ENCODE results near the gene TRIM17. TPM values are rescaled to one million over a fixed set of nuclear protein-coding genes. Genes with fewer than 3 reads are reported as not detected.

Gene TRIM17
- total and polyA plus RNA-seq, 2 of the 8 experiments (the other 6 are each of a cell fraction or from before 2014, with no cell fraction given), result 1.1 to 2.2 TPM

- TF ChIP-seq, protein P1, sequence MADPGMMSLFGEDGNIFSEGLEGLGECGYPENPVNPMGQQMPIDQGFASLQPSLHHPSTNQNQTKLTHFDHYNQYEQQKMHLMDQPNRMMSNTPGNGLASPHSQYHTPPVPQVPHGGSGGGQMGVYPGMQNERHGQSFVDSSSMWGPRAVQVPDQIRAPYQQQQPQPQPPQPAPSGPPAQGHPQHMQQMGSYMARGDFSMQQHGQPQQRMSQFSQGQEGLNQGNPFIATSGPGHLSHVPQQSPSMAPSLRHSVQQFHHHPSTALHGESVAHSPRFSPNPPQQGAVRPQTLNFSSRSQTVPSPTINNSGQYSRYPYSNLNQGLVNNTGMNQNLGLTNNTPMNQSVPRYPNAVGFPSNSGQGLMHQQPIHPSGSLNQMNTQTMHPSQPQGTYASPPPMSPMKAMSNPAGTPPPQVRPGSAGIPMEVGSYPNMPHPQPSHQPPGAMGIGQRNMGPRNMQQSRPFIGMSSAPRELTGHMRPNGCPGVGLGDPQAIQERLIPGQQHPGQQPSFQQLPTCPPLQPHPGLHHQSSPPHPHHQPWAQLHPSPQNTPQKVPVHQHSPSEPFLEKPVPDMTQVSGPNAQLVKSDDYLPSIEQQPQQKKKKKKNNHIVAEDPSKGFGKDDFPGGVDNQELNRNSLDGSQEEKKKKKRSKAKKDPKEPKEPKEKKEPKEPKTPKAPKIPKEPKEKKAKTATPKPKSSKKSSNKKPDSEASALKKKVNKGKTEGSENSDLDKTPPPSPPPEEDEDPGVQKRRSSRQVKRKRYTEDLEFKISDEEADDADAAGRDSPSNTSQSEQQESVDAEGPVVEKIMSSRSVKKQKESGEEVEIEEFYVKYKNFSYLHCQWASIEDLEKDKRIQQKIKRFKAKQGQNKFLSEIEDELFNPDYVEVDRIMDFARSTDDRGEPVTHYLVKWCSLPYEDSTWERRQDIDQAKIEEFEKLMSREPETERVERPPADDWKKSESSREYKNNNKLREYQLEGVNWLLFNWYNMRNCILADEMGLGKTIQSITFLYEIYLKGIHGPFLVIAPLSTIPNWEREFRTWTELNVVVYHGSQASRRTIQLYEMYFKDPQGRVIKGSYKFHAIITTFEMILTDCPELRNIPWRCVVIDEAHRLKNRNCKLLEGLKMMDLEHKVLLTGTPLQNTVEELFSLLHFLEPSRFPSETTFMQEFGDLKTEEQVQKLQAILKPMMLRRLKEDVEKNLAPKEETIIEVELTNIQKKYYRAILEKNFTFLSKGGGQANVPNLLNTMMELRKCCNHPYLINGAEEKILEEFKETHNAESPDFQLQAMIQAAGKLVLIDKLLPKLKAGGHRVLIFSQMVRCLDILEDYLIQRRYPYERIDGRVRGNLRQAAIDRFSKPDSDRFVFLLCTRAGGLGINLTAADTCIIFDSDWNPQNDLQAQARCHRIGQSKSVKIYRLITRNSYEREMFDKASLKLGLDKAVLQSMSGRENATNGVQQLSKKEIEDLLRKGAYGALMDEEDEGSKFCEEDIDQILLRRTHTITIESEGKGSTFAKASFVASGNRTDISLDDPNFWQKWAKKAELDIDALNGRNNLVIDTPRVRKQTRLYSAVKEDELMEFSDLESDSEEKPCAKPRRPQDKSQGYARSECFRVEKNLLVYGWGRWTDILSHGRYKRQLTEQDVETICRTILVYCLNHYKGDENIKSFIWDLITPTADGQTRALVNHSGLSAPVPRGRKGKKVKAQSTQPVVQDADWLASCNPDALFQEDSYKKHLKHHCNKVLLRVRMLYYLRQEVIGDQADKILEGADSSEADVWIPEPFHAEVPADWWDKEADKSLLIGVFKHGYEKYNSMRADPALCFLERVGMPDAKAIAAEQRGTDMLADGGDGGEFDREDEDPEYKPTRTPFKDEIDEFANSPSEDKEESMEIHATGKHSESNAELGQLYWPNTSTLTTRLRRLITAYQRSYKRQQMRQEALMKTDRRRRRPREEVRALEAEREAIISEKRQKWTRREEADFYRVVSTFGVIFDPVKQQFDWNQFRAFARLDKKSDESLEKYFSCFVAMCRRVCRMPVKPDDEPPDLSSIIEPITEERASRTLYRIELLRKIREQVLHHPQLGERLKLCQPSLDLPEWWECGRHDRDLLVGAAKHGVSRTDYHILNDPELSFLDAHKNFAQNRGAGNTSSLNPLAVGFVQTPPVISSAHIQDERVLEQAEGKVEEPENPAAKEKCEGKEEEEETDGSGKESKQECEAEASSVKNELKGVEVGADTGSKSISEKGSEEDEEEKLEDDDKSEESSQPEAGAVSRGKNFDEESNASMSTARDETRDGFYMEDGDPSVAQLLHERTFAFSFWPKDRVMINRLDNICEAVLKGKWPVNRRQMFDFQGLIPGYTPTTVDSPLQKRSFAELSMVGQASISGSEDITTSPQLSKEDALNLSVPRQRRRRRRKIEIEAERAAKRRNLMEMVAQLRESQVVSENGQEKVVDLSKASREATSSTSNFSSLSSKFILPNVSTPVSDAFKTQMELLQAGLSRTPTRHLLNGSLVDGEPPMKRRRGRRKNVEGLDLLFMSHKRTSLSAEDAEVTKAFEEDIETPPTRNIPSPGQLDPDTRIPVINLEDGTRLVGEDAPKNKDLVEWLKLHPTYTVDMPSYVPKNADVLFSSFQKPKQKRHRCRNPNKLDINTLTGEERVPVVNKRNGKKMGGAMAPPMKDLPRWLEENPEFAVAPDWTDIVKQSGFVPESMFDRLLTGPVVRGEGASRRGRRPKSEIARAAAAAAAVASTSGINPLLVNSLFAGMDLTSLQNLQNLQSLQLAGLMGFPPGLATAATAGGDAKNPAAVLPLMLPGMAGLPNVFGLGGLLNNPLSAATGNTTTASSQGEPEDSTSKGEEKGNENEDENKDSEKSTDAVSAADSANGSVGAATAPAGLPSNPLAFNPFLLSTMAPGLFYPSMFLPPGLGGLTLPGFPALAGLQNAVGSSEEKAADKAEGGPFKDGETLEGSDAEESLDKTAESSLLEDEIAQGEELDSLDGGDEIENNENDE (IDR thresholded peaks at IDR 0.05; ENCODE audit: insufficient replicate concordance, low read length), result no peak
- TF ChIP-seq, protein P2, sequence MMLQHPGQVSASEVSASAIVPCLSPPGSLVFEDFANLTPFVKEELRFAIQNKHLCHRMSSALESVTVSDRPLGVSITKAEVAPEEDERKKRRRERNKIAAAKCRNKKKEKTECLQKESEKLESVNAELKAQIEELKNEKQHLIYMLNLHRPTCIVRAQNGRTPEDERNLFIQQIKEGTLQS (IDR thresholded peaks at IDR 0.05; ENCODE audit: insufficient read depth, low read depth, low read length), result no peak
- TF ChIP-seq TAF7 (optimal IDR thresholded peaks at IDR 0.05; ENCODE audit: borderline replicate concordance, low read depth, low read length), result no peak
- TF ChIP-seq SIRT6 (IDR thresholded peaks at IDR 0.05; ENCODE audit: low read length), result no peak
- TF ChIP-seq POU5F1 (IDR thresholded peaks at IDR 0.05; ENCODE audit: low read depth, low read length), result no peak
- TF ChIP-seq KDM5A (IDR thresholded peaks at IDR 0.05; ENCODE audit: low read length), result no peak
- TF ChIP-seq RBBP5 (IDR thresholded peaks at IDR 0.05; ENCODE audit: borderline replicate concordance, low read depth, low read length), result no peak
- no peak for TF ChIP-seq TAF1 (IDR thresholded peaks at IDR 0.05; ENCODE audit: low read depth, low read length)
- TF ChIP-seq BRCA1 (IDR thresholded peaks at IDR 0.05; ENCODE audit: low read depth, low read length), result no peak
These were observed 50.4 kb downstream of the TRIM17 start (continued) for GRCh38 chr1:228366062-228366865.
